Measurements from ENCODE around the gene TGFBR3L.
"Not testable (repeated sequence)": the region's sequence is repeated elsewhere in the genome, so short reads cannot be mapped to it uniquely, and the experiment has no call there.

TGFBR3L gene

GRCh38 chr19:7953060-7953459 is 38.4 kb downstream of the TGFBR3L start:
- TF ChIP-seq CTCF (IDR thresholded peaks at IDR 0.05; ENCODE audit: low read length, missing control alignments), result no peak
- peak; percentile 72 for DNase-seq (ENCODE audit: low read depth)
- no peak overlapping the region for H3K4me3 ChIP-seq (replicated peaks; ENCODE audit: low read depth, low read length)

DNA sequence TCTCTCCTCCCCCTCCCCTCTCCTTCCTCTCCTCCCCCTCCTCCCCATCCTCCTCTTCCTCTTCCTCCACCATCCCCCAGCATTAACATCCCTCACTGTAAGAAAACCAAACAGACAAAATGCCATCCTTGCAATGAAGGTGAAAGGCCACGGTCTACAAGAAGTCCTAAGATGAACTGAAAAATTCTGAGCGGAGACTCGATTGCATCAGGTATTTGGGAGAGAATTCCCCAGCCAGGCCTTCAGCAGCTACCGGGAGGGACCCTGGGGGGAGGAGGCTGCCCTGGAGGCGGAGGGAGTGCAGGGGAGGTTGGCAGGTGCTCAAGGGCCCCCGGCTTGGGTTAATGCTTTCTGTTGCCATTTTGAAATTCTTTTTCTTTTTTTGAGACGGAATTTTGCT is 38.9 kb downstream of the TGFBR3L start:
- no peak overlapping the region for H3K4me3 ChIP-seq (replicated peaks; ENCODE audit: low read depth, low read length)
- no peak for TF ChIP-seq CTCF (IDR thresholded peaks at IDR 0.05; ENCODE audit: low read length, missing control alignments)
- DNase-seq (ENCODE audit: low read depth), result peak; percentile 12

DNA sequence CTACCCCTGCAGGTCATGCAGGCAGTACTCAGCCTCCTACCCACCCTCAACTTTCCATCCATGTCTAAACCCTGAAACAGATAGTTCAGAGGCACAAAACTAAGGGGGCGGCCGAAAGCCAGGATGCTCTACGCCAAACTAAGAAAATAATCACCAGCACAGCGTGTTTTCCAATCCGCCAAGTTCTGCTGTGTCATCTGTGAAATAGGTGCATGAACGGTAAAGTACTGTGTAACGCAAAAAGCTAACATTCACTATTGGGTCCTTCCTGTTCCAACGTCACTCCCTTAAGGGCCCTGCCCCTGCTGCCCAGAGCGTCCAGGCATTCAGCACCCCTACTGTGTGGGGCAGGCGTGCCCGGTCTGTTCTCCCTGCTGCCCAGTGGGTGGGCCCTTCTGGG is 41.1 kb downstream of the TGFBR3L start:
- H3K4me3 ChIP-seq (replicated peaks; ENCODE audit: low read depth, low read length), result no peak overlapping the region
- DNase-seq (ENCODE audit: low read depth), result no peak
- TF ChIP-seq CTCF (IDR thresholded peaks at IDR 0.05; ENCODE audit: low read length, missing control alignments), result no peak

DNA sequence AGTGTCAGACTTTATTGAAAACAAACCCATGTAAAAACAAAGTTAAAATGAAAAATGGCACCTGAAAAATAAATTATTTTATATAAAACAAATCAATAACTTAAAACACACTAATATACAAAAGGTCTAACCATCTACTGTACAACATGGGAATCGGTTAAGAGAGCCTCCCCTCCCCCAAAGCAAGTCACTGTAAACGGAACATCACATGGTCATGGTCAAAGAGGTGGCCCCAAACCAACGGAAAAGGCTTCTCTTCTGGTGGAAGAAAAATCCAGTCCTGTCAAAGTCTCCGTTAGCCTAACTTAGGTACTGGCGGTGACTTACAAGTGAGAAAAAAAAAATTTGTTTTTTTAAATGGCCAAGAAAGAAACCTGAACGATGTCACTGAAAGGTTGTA is 44.6 kb downstream of the TGFBR3L start:
- DNase-seq (ENCODE audit: low read depth), result no peak
- no peak overlapping the region for H3K4me3 ChIP-seq (replicated peaks; ENCODE audit: low read depth, low read length)
- no peak for TF ChIP-seq CTCF (IDR thresholded peaks at IDR 0.05; ENCODE audit: low read length, missing control alignments)

- DNase-seq (ENCODE audit: low read depth); H3K4me3 ChIP-seq (replicated peaks; ENCODE audit: low read depth, low read length): not testable (repeated sequence)
Observed at GRCh38 chr19:7961082-7961481, 46.5 kb downstream of the TGFBR3L start.

DNA sequence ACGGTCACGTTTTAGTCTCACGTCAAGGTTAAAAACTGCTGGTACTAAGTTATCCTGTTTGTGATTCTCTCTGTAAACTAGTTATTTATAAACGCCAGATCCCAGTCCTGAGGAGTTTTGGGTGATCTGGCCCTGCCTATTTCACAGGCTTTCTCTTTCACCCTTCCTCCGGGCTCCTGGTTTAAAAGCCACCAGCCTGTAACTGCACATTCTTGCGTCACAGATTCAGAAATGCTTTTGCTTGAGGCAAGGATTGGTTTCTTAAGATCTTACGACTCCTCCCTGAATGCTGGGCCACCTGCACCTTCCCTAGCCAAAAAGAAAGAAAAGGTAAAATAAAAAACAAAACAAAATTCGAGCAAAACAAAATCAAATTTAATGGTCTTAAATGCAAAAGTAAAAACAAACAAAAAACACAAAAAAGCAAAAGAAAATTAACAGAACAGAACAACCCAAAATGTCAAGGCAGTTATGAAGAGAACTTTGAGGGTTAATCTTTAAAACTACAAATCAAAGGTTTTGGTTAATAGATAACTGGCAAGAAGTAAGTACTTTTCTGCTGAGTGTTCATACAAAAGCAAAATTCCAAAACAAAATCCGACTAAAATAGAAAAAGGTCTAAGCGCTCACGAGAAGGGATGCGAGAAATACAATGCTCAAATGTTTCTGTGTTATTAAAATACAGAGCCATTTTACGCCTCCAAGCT is 47.4 kb downstream of the TGFBR3L start:
- TF ChIP-seq CTCF (IDR thresholded peaks at IDR 0.05; ENCODE audit: low read length, missing control alignments), result no peak
- no peak for DNase-seq (ENCODE audit: low read depth)
- H3K4me3 ChIP-seq (replicated peaks; ENCODE audit: low read depth, low read length), result no peak overlapping the region

GRCh38 chr19:7962644-7963268 is 48.1 kb downstream of the TGFBR3L start:
- no peak for DNase-seq (ENCODE audit: low read depth)
- no peak overlapping the region for H3K4me3 ChIP-seq (replicated peaks; ENCODE audit: low read depth, low read length)
- no peak for TF ChIP-seq CTCF (IDR thresholded peaks at IDR 0.05; ENCODE audit: low read length, missing control alignments)

Data from fibroblast of pulmonary artery (primary cell).